ENCODE measurements around the gene UMODL1. TPM values are rescaled to one million over a fixed set of nuclear protein-coding genes. Genes with fewer than 3 reads are reported as not detected.

Gene UMODL1
- total and polyA plus RNA-seq, 10 of the 15 experiments (the other 5 are each of a cell fraction or from before 2014, with no cell fraction given): 0.01 to 0.11 (median 0.03) TPM; not detected in 5

DNA sequence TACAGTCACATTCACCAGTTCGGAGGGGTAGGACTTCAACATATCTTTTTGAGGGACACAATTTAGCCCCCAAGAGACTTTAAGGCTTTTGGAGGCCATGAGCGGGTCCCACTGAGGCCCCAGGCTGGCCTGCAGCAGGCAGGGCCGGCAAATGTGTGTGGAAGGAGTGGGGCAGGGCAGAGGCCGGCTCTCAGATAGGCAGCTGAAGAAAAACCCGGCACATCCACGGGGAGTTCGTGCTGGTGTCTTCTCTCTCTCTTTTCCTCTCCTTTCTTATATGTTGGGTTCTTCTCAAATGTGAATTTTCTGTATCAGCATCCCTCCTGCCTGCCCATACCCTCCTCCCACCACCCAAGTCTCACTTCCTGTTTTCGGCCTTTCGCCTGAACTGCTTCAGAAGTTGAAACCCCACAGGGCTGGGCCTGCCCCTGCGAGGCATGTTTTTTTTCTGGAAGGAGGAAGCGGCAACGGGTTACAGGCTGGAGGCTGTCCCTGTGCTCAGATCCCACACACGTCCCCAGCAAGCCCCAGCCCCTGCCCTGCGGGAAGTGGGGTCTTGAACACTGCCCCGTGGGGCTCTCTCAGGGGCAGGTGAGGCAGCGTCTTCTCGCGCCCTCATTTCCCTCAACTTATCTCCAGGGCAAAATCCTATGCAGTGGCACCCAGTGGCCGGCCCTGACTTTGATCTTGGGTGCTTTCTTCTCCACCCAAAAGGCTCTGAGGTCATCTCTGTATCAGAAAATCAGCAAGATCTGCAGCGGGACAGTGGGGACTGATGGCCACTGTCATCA is 9.7 kb upstream of the UMODL1 start (continued):
- TF ChIP-seq POLR2A (IDR thresholded peaks at IDR 0.05; ENCODE audit: low read depth, low read length) (0 out of 2 replicates have a peak, but pooled peaks have one; percentile 25), RCOR1 (conservative IDR thresholded peaks at IDR 0.05; ENCODE audit: low read depth, low read length) (no peak), ZSCAN29 (IDR thresholded peaks at IDR 0.05) (no peak), MAX (IDR thresholded peaks at IDR 0.05; ENCODE audit: low read depth, low read length) (peak; percentile 39; the same call in 1 of the 2 replicates), TCF12 (IDR thresholded peaks at IDR 0.05; ENCODE audit: low read depth, low read length) (no peak), PAX8 (IDR thresholded peaks at IDR 0.05) (no peak), SKIL (IDR thresholded peaks at IDR 0.05; ENCODE audit: low read depth, poor library complexity, severe bottlenecking) (peak; percentile 33), ZNF274 (IDR thresholded peaks at IDR 0.05; ENCODE audit: insufficient read depth, insufficient read length) (no peak), TBL1XR1 (IDR thresholded peaks at IDR 0.05; ENCODE audit: low read depth, low read length) (no peak), RFX5 (IDR thresholded peaks at IDR 0.05; ENCODE audit: low read depth, low read length) (no peak; the same call in 1 of the 2 replicates), SP1 (IDR thresholded peaks at IDR 0.05; ENCODE audit: low read depth, low read length) (peak; percentile 53), CBX5 (IDR thresholded peaks at IDR 0.05; ENCODE audit: low read depth) (peak; percentile 74; the same call in 1 of the 2 replicates), ZNF384 (IDR thresholded peaks at IDR 0.05; ENCODE audit: borderline replicate concordance, low read depth, low read length) (peak; percentile 74), NR2C1 (IDR thresholded peaks at IDR 0.05) (no peak), ELK1 (IDR thresholded peaks at IDR 0.05; ENCODE audit: low read depth, low read length) (no peak), ATF3 (IDR thresholded peaks at IDR 0.05; ENCODE audit: borderline replicate concordance, extremely low read depth, low read depth, low read length) (no peak), NKRF (conservative IDR thresholded peaks at IDR 0.05) (peak; percentile 23; the same call in 1 of the 2 replicates)
- TF ChIP-seq, protein P1, sequence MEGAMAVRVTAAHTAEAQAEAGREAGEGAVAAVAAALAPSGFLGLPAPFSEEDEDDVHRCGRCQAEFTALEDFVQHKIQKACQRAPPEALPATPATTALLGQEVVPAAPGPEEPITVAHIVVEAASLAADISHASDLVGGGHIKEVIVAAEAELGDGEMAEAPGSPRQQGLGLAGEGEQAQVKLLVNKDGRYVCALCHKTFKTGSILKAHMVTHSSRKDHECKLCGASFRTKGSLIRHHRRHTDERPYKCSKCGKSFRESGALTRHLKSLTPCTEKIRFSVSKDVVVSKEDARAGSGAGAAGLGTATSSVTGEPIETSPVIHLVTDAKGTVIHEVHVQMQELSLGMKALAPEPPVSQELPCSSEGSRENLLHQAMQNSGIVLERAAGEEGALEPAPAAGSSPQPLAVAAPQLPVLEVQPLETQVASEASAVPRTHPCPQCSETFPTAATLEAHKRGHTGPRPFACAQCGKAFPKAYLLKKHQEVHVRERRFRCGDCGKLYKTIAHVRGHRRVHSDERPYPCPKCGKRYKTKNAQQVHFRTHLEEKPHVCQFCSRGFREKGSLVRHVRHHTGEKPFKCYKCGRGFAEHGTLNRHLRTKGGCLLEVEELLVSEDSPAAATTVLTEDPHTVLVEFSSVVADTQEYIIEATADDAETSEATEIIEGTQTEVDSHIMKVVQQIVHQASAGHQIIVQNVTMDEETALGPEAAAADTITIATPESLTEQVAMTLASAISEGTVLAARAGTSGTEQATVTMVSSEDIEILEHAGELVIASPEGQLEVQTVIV (IDR thresholded peaks at IDR 0.05; ENCODE audit: borderline replicate concordance, partially characterized antibody): no peak
- TF ChIP-seq, protein P2, sequence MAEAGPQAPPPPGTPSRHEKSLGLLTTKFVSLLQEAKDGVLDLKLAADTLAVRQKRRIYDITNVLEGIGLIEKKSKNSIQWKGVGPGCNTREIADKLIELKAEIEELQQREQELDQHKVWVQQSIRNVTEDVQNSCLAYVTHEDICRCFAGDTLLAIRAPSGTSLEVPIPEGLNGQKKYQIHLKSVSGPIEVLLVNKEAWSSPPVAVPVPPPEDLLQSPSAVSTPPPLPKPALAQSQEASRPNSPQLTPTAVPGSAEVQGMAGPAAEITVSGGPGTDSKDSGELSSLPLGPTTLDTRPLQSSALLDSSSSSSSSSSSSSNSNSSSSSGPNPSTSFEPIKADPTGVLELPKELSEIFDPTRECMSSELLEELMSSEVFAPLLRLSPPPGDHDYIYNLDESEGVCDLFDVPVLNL (IDR thresholded peaks at IDR 0.05; ENCODE audit: low read depth, low read length): no peak

Data from GM12878 (cell line).